Type B pancreatic cell (in vitro differentiated cells): ENCODE results near the gene GP5. TPM values are rescaled to one million over a fixed set of nuclear protein-coding genes. Genes with fewer than 3 reads are reported as not detected.

Experiments used
- DNase-seq: peaks from one replicate; pipeline ENCODE4 v3.0.0; 2021; ENCODE audit warnings: mixed read lengths; ENCODE audit not compliant: unreplicated experiment; ENCODE audit errors: extremely low spot score
- H3K27ac Mint-ChIP-seq: 2 replicates; pipeline ENCODE4 v1.8.0; 2021; ENCODE audit warnings: mild to moderate bottlenecking, mixed read lengths
- H3K27me3 Mint-ChIP-seq: 2 replicates; pipeline ENCODE4 v1.8.0; 2021; ENCODE audit warnings: mixed read lengths
- H3K36me3 Mint-ChIP-seq: 2 replicates; pipeline ENCODE4 v1.8.0; 2021; ENCODE audit warnings: mixed read lengths
- H3K4me1 Mint-ChIP-seq: one replicate; pipeline ENCODE4 v1.8.0; 2021; ENCODE audit warnings: mixed read lengths; ENCODE audit not compliant: unreplicated experiment
- H3K4me3 Mint-ChIP-seq: 2 replicates; pipeline ENCODE4 v1.8.0; 2021; ENCODE audit warnings: mild to moderate bottlenecking, mixed read lengths
- H3K9me3 Mint-ChIP-seq: 2 replicates; pipeline ENCODE4 v1.8.0; 2021; ENCODE audit warnings: mixed read lengths
- total RNA-seq: library from RNA; stranded (reverse); gene quantifications from 2 replicates; pipeline ENCODE4 v1.2.1, GENCODE V29; 2021; ENCODE audit warnings: low replicate concordance
- TF ChIP-seq, protein P1 (sequence below): fragments of 200-600 bp; sonication (generic); conservative IDR thresholded peaks from 2 replicates; pipeline ENCODE4 v1.5.0; 2021; ENCODE audit warnings: antibody characterized with exemption, mild to moderate bottlenecking

GP5 gene
- total RNA-seq, 1 donor from 2014 or later = 0.10 TPM

GRCh38 chr3:194373028-194373427, 26.0 kb downstream of the GP5 start:
- Mint-ChIP-seq H3K4me3 (no peak overlapping the region), H3K36me3 (no peaks in the 10 kb centered on the region), H3K27ac (no peak overlapping the region), H3K27me3 (peaks cover 35% of the 10 kb centered on the region), H3K9me3 (no peaks in the 10 kb centered on the region), H3K4me1 (peaks cover 28% of the 10 kb centered on the region)
- no peak for DNase-seq
- TF ChIP-seq, protein P1, sequence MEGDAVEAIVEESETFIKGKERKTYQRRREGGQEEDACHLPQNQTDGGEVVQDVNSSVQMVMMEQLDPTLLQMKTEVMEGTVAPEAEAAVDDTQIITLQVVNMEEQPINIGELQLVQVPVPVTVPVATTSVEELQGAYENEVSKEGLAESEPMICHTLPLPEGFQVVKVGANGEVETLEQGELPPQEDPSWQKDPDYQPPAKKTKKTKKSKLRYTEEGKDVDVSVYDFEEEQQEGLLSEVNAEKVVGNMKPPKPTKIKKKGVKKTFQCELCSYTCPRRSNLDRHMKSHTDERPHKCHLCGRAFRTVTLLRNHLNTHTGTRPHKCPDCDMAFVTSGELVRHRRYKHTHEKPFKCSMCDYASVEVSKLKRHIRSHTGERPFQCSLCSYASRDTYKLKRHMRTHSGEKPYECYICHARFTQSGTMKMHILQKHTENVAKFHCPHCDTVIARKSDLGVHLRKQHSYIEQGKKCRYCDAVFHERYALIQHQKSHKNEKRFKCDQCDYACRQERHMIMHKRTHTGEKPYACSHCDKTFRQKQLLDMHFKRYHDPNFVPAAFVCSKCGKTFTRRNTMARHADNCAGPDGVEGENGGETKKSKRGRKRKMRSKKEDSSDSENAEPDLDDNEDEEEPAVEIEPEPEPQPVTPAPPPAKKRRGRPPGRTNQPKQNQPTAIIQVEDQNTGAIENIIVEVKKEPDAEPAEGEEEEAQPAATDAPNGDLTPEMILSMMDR = no peak

GRCh38 chr3:194370753-194371152, 28.3 kb downstream of the GP5 start:
- Mint-ChIP-seq H3K4me3 (no peak overlapping the region), H3K27ac (no peak overlapping the region), H3K9me3 (no peaks in the 10 kb centered on the region), H3K27me3 (peaks cover 43% of the 10 kb centered on the region), H3K4me1 (peaks cover 27% of the 10 kb centered on the region), H3K36me3 (no peaks in the 10 kb centered on the region)
- DNase-seq = no peak
- TF ChIP-seq, protein P1 = no peak

- H3K27ac Mint-ChIP-seq = no peak within 1 kb of the TSS
- TF ChIP-seq, protein P1 = no peak
- no peak within 1 kb of the TSS for H3K4me3 Mint-ChIP-seq
- H3K27me3 Mint-ChIP-seq = peaks cover 37% of the 10 kb centered on the region
- no peaks in the 10 kb centered on the region for H3K9me3 Mint-ChIP-seq
- no peaks in the 10 kb centered on the region for H3K36me3 Mint-ChIP-seq
- peaks cover 29% of the 10 kb centered on the region for H3K4me1 Mint-ChIP-seq
- DNase-seq = no peak
Measured at GRCh38 chr3:194369522-194370279, 29.4 kb downstream of the GP5 start, which contains the start of gene LRRC15. Gene LRRC15, minus strand, starts transcription at chr3:194369743. Its CDS starts 8,700 bp downstream, at chr3:194361043.

- Mint-ChIP-seq H3K4me3 (no peak overlapping the region), H3K27ac (no peak overlapping the region), H3K36me3 (no peaks in the 10 kb centered on the region), H3K27me3 (peaks cover 40% of the 10 kb centered on the region), H3K9me3 (no peaks in the 10 kb centered on the region), H3K4me1 (peaks cover 29% of the 10 kb centered on the region)
- TF ChIP-seq, protein P1 = no peak
- no peak for DNase-seq
Measured at GRCh38 chr3:194368918-194369317, 30.1 kb downstream of the GP5 start.

DNA sequence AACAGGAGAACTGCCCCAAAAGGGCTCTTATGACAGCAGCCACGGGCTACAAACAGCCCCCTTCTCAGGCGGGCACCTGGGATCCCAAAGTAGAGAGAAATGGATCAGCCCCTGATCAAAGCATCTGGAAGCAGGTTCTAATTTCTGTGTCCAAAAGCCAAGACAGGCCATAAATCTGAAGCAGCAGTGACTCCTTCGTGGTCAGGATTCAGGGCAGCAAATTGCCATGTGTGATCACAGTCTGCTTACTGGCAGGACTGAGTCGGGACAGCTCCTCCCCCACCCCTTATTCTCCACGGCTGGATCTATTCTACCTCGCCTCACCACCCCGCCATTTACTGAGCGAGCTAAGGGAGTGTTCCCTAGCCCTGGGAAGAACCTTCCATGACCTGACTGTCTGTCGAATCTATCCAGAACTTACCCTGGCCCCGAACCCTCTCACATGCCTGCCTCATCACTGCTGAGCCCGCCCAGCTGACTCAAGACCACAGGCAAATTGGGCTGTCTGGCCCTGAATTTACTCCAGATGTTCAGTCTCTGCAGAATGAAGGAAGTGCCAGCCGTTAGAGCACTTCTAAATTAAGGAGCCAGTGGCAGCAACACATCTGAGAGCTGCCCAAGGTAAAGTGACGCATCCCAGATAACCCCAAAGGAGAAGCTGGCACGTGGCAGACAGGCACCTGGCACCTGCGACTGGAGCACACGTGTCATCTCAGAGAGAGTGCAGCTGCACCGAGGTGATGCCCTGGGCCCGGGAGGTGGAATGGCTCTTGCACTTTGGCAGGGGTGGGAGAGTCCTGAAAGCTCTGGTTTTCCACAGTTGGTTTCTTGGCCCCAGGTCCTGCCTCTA, 30.8 kb downstream of the GP5 start:
- Mint-ChIP-seq H3K9me3 (no peaks in the 10 kb centered on the region), H3K27me3 (peaks cover 44% of the 10 kb centered on the region), H3K4me1 (peaks cover 29% of the 10 kb centered on the region), H3K36me3 (no peaks in the 10 kb centered on the region), H3K4me3 (peak overlapping the region; percentile 50), H3K27ac (no peak overlapping the region)
- no peak for DNase-seq
- TF ChIP-seq, protein P1 = no peak
